Loucy (cell line): Measurements from ENCODE around the gene HPX.

Experiments used
- H2AFZ ChIP-seq: fragments of 200-600 bp; sonication (generic); 2 replicates; pipeline ENCODE4 v1.6.0; 2016; ENCODE audit warnings: antibody characterized with exemption, mild to moderate bottlenecking, low read length, moderate library complexity
- H3F3A ChIP-seq: fragments of 200-600 bp; 2 replicates; pipeline ENCODE4 v1.6.0; 2016; ENCODE audit warnings: antibody characterized with exemption, low read depth, mild to moderate bottlenecking
- H3K27me3 ChIP-seq: fragments of 200-600 bp; sonication (generic); 2 replicates; pipeline ENCODE4 v1.6.1; 2014; ENCODE audit warnings: low read length, mild to moderate bottlenecking; ENCODE audit not compliant: insufficient read depth, poor library complexity, severe bottlenecking
- H3K36me3 ChIP-seq: fragments of 200-600 bp; sonication (generic); 2 replicates; pipeline ENCODE4 v1.6.1; 2016; ENCODE audit warnings: low read length; ENCODE audit not compliant: insufficient read depth
- H3K4me1 ChIP-seq: fragments of 200-600 bp; sonication (generic); 2 replicates; pipeline ENCODE4 v1.5.1; 2014; ENCODE audit warnings: low read length, mild to moderate bottlenecking; ENCODE audit not compliant: insufficient read depth, poor library complexity, severe bottlenecking
- H3K4me2 ChIP-seq: fragments of 200-600 bp; sonication (generic); 2 replicates; pipeline ENCODE4 v1.6.0; 2014; ENCODE audit warnings: antibody characterized with exemption, low read length, low read depth, mild to moderate bottlenecking; ENCODE audit not compliant: poor library complexity, severe bottlenecking
- H3K4me3 ChIP-seq: fragments of 200-600 bp; sonication (generic); 2 replicates; pipeline ENCODE4 v1.5.1; 2014; ENCODE audit warnings: low read length, mild to moderate bottlenecking, mixed read lengths; ENCODE audit not compliant: poor library complexity, severe bottlenecking
- H3K79me2 ChIP-seq: fragments of 200-600 bp; sonication (generic); 2 replicates; pipeline ENCODE4 v1.6.1; 2014; ENCODE audit warnings: low read length; ENCODE audit not compliant: insufficient read depth
- H3K9ac ChIP-seq: fragments of 200-600 bp; sonication (generic); 2 replicates; pipeline ENCODE4 v1.6.0; 2014; ENCODE audit warnings: mild to moderate bottlenecking, low read depth, low read length, moderate library complexity; ENCODE audit not compliant: poor library complexity, severe bottlenecking
- H3K9me2 ChIP-seq: fragments of 200-600 bp; sonication (generic); replicated peaks from 2 replicates; pipeline ENCODE4 v1.6.1; 2016; ENCODE audit warnings: low read depth, low read length, mixed read lengths
- H3K9me3 ChIP-seq: fragments of 200-600 bp; sonication (generic); 2 replicates; pipeline ENCODE4 v1.6.1; 2014; ENCODE audit warnings: mild to moderate bottlenecking, antibody characterized with exemption, low read length, low read depth; ENCODE audit not compliant: insufficient read depth
- H4K20me1 ChIP-seq: fragments of 200-600 bp; sonication (generic); 2 replicates; pipeline ENCODE4 v1.6.0; 2014; ENCODE audit warnings: antibody characterized with exemption, low read length, mild to moderate bottlenecking; ENCODE audit not compliant: insufficient read depth, poor library complexity, severe bottlenecking
- EZH2phosphoT487 ChIP-seq: fragments of 200-600 bp; IDR thresholded peaks from 2 replicates; pipeline ENCODE4 v1.6.1; 2018; ENCODE audit warnings: antibody characterized with exemption, mild to moderate bottlenecking, moderate library complexity, borderline replicate concordance
- TF ChIP-seq, protein P1 (sequence below): fragments of 200-600 bp; sonication (generic); conservative IDR thresholded peaks from 2 replicates; pipeline ENCODE4 v1.5.1; 2014; ENCODE audit warnings: mild to moderate bottlenecking, antibody characterized with exemption, low read length

HPX gene

DNA sequence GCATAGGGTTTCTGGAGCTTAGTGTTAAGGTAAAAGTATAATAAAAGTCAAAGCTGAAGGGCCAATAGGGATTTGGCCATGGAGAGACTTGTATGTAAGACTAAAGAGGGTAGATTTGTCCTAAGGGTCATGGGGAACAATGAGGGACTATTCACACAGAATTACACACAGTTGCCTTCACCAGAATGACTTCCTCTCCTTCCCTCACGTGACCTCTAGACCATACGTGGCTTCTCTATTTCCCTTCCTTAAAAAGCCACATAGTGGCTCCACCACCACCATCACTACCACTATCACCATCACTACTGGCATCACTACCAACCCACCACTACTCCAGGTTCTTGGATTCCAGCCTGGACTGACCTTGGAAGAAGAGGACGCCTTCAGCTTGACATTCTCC is 2.8 kb downstream of the HPX start:
- Histone ChIP-seq H4K20me1 (no peaks in the 10 kb centered on the region), H3K4me3 (no peak overlapping the region), H3K36me3 (no peaks in the 10 kb centered on the region), H3F3A (no peaks in the 10 kb centered on the region), H3K27me3 (no peaks in the 10 kb centered on the region), H3K4me1 (peaks cover 20% of the 10 kb centered on the region), H3K9me2 (no peaks in the 10 kb centered on the region), H3K9me3 (no peaks in the 10 kb centered on the region), H3K4me2 (peak overlapping the region; percentile 19), H2AFZ (no peak overlapping the region; the same call in 1 of the 2 replicates), H3K9ac (no peak overlapping the region), H3K79me2 (no peaks in the 10 kb centered on the region)
- TF ChIP-seq, protein P1, sequence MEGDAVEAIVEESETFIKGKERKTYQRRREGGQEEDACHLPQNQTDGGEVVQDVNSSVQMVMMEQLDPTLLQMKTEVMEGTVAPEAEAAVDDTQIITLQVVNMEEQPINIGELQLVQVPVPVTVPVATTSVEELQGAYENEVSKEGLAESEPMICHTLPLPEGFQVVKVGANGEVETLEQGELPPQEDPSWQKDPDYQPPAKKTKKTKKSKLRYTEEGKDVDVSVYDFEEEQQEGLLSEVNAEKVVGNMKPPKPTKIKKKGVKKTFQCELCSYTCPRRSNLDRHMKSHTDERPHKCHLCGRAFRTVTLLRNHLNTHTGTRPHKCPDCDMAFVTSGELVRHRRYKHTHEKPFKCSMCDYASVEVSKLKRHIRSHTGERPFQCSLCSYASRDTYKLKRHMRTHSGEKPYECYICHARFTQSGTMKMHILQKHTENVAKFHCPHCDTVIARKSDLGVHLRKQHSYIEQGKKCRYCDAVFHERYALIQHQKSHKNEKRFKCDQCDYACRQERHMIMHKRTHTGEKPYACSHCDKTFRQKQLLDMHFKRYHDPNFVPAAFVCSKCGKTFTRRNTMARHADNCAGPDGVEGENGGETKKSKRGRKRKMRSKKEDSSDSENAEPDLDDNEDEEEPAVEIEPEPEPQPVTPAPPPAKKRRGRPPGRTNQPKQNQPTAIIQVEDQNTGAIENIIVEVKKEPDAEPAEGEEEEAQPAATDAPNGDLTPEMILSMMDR = no peak
- TF ChIP-seq EZH2phosphoT487 = no peak

DNA sequence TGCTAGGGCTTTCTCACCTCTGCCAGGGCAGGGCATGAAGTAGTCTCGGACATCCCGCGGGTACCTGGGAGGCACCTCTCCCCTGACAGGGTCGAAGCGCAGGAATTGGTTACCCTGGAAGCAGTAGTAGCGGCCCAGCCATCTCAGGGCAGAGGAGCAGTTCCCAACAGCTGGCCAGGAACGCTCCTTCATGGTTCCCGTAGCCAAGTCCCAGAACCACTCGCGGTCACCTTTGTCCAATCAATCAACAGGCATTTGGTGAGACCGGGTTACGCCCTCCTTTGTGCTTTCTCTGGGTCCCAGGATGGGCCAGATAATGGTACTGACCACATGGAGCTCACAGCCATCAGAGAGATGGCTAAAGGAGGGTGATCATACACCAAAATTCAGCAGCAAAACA is 3.4 kb downstream of the HPX start:
- H3K36me3 ChIP-seq = no peaks in the 10 kb centered on the region
- H3K4me1 ChIP-seq = peaks cover 20% of the 10 kb centered on the region
- H3K27me3 ChIP-seq = no peaks in the 10 kb centered on the region
- H3K9me2 ChIP-seq = no peaks in the 10 kb centered on the region
- no peaks in the 10 kb centered on the region for H4K20me1 ChIP-seq
- no peaks in the 10 kb centered on the region for H3F3A ChIP-seq
- H3K9ac ChIP-seq = no peak overlapping the region
- no peaks in the 10 kb centered on the region for H3K9me3 ChIP-seq
- TF ChIP-seq, protein P1 = no peak
- TF ChIP-seq EZH2phosphoT487 = no peak
- H3K4me3 ChIP-seq = no peak overlapping the region
- H3K4me2 ChIP-seq = no peak overlapping the region
- no peaks in the 10 kb centered on the region for H3K79me2 ChIP-seq
- H2AFZ ChIP-seq = no peak overlapping the region; the same call in 1 of the 2 replicates

DNA sequence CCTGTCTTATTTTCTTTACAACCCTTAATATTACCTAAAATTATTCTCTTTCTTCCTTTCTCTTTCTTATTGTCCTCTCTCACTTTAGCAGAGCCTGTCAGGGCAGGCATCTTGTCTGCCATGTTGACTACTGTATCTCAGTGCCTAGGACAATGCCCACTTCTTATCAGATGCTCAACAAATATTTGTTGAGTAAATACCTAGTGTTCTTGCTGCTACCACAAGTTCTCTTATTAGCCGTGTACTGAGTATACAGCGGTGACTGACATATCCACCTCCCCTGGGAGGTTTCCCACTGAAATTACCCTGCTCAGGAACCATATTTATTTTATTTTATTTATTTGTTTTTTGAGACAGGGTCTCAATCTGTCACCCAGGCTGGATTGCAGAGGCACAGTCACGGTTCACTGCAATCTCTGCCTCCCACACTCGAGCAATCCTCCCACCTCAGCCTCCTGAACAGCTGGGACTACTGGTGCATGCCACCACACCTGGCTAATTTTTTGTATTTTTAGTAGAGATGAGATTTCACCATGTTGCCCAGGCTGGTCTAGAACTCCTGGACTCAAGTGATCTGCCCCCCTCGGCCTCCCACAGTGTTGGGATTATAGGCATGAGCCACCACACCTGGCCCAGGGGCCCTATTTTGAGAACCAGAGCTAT is 6.7 kb downstream of the HPX start:
- TF ChIP-seq, protein P1 = no peak
- no peak for TF ChIP-seq EZH2phosphoT487
- H3F3A ChIP-seq = no peaks in the 10 kb centered on the region
- H4K20me1 ChIP-seq = no peaks in the 10 kb centered on the region
- H3K9me3 ChIP-seq = no peaks in the 10 kb centered on the region
- H3K36me3 ChIP-seq = no peaks in the 10 kb centered on the region
- H3K9ac ChIP-seq = no peak overlapping the region
- peaks cover 17% of the 10 kb centered on the region for H3K4me1 ChIP-seq
- H3K9me2 ChIP-seq = no peaks in the 10 kb centered on the region
- no peak overlapping the region for H3K4me3 ChIP-seq
- no peak overlapping the region for H3K4me2 ChIP-seq
- no peaks in the 10 kb centered on the region for H3K27me3 ChIP-seq
- no peak overlapping the region for H2AFZ ChIP-seq
- H3K79me2 ChIP-seq = no peaks in the 10 kb centered on the region
